ENCODE results near the gene RNASET2. TPM values are rescaled to one million over a fixed set of nuclear protein-coding genes. Genes with fewer than 3 reads are reported as not detected.

The RNASET2 gene
- total RNA-seq, 2 experiments from 2014 or later = 46.9 to 48.7 TPM

DNA sequence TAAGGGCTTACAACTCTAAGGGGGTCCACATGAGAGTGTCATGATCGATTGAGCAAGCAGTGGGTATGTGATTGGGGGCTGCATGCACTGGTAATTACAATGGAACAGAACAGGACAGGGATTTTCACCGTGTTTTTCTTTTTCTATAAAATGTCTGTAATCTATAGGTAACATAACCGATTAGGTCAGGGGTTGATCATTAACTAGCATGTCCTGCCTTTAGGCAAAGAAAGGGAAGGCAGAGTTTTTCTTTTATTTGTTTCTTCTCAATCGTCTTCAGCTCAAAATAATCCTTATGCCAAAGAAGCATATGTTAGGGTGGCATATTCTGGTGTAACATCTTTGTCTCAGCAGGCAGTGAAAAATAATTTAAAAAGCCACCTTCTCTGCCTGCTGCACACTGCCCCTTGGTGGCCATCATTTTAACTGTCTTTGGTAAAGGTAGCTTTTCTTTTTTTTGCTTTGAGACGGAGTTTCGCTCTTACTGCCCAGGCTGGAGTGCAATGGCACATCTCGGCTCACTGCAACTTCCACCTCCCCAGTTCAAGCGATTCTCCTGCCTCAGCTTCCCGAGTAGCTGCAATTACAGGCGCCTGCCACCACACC is 33.2 kb upstream of the RNASET2 start:
- H3K36me3 Mint-ChIP-seq (ENCODE audit: low read depth) = peaks cover 43% of the 10 kb centered on the region
- H3K9me3 Mint-ChIP-seq (ENCODE audit: insufficient read depth) = no peaks in the 10 kb centered on the region
- peaks cover 22% of the 10 kb centered on the region for H3K4me1 Mint-ChIP-seq (ENCODE audit: low read depth)
- H3K27ac Mint-ChIP-seq = no peak overlapping the region
- H3K27me3 Mint-ChIP-seq (ENCODE audit: low read depth) = no peaks in the 10 kb centered on the region
- DNase-seq (peak; percentile 43), ATAC-seq (peak; percentile 74)
- POLR2A ChIA-PET = interaction anchor here (0.7 to 1.3 kb wide), 3 partner anchors 10 to 204 kb away, joined by 3 to 4 read pairs (median 3); partner anchors contain the start of genes CEP43 and RNASET2
- CTCF ChIA-PET = interaction anchor here (0.9 to 3.4 kb wide), 34 partner anchors 9 to 217 kb away, joined by 3 to 30 read pairs (median 5); partner anchors contain the start of genes CEP43 and RNASET2
- no peak overlapping the region for H3K4me3 Mint-ChIP-seq

DNA sequence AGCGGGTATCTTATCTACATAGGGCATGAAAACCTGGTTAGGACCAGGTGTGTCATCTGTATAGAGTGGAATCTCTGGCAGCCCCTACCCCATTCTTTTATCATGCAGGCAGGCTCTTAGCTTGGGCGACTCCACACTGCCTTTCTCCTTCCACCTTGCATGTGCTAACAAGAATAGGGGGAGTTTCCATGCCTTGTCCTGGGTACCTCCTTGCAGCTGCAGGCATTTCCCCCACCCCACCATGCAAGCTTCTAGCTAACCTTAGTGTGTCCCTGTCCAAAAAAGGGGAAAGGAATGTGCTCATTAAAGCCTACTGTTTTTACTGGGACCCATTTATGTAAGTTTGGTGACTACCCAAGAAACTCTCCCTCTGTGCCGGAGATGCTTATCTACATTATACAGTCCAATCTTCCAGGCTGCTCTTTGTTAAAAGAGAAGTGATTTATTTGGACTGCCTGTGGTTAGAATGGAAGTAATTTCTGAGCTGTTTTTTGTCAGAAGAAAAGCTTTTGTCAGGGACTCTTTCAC is 32.4 kb upstream of the RNASET2 start:
- POLR2A ChIA-PET = no interaction called here
- ATAC-seq = no peak
- no peaks in the 10 kb centered on the region for H3K27me3 Mint-ChIP-seq (ENCODE audit: low read depth)

DNA sequence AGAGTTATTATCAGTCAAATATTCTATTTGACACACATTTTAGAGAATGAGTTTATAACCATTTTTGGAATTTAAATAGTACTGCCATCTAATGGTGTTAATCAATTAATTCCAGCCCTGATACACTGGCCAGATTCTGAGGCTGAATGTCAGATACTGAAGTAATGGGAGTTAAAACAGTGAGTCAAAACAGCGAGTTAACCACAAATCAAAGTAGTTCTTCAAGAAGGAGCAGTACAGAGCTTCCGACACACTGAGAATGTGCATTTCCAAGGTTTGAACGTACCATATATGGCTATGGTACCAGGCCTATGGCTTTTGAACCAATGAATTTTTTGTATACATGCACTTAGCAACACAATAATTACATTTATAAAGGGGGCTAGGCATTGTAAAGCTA is 31.6 kb upstream of the RNASET2 start:
- Mint-ChIP-seq H3K4me3 (no peak overlapping the region), H3K9me3 (ENCODE audit: insufficient read depth) (no peaks in the 10 kb centered on the region), H3K36me3 (ENCODE audit: low read depth) (peaks cover 41% of the 10 kb centered on the region), H3K27ac (no peak overlapping the region), H3K27me3 (ENCODE audit: low read depth) (no peaks in the 10 kb centered on the region), H3K4me1 (ENCODE audit: low read depth) (peaks cover 22% of the 10 kb centered on the region)
- no peak for ATAC-seq
- DNase-seq = no peak
- ChIA-PET POLR2A (no interaction called here), CTCF (interaction anchor here (0.8 to 3.4 kb wide), 8 partner anchors 11 to 213 kb away, joined by 3 to 30 read pairs (median 13); partner anchors contain the start of genes CEP43 and RNASET2)

More for the DNA sequence above, 32.4 kb upstream of the RNASET2 start:
- CTCF ChIA-PET = interaction anchor here (0.8 to 3.4 kb wide), 14 partner anchors 10 to 216 kb away, joined by 3 to 30 read pairs (median 6); partner anchors contain the start of genes CEP43 and RNASET2
- Mint-ChIP-seq H3K27ac (no peak overlapping the region), H3K9me3 (ENCODE audit: insufficient read depth) (no peaks in the 10 kb centered on the region), H3K4me1 (ENCODE audit: low read depth) (peaks cover 22% of the 10 kb centered on the region), H3K4me3 (no peak overlapping the region), H3K36me3 (ENCODE audit: low read depth) (peaks cover 41% of the 10 kb centered on the region)
- DNase-seq = peak; percentile 16

DNA sequence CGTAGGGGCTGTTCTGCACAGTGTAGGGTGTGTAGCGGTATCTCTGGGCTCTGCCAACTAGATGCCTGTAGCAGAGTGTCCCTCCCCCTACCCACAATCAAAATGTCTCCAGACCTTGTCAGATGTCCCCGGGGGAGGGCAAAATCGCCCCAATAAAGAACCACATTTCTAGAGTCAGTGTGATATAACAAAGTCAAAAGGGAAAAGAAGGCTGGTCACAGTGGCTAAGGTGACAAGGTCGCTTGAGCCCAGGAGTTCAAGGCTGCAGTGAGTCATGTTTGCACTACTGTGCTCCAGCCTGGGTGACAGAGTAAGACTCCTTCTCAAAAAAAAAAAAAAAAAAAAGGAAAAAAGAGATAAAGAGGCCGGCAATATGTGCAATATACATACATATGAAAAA is 31.1 kb upstream of the RNASET2 start:
- Mint-ChIP-seq H3K27ac (no peak overlapping the region), H3K4me3 (no peak overlapping the region), H3K4me1 (ENCODE audit: low read depth) (peaks cover 19% of the 10 kb centered on the region), H3K9me3 (ENCODE audit: insufficient read depth) (no peaks in the 10 kb centered on the region), H3K36me3 (ENCODE audit: low read depth) (peaks cover 42% of the 10 kb centered on the region), H3K27me3 (ENCODE audit: low read depth) (no peaks in the 10 kb centered on the region)
- ChIA-PET POLR2A (no interaction called here), CTCF (interaction anchor here (3.0 to 3.4 kb wide), 2 partner anchors 12 to 212 kb away, joined by 23 to 29 read pairs; partner anchors contain the start of gene CEP43)
- no peak for ATAC-seq
- DNase-seq = no peak

DNA sequence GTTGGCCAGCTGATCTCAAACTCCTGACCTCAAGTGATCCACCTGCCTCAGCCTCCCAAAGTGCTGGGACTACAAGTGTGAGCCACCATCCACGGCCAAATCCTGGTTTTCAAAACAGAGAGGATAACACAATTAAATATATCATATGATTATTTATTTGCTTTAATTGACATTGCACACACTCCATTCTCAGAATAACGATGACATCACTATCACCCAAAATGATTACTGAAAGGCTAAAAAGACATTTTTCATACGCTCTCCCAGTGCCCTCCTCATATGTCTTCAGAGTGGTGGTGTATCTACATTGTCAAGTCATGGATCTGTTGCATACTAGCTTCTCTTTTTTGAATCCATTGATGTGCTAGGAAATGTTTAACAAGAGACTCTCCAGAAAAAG is 24.4 kb upstream of the RNASET2 start:
- Mint-ChIP-seq H3K4me3 (no peak overlapping the region), H3K27me3 (ENCODE audit: low read depth) (no peaks in the 10 kb centered on the region), H3K4me1 (ENCODE audit: low read depth) (no peaks in the 10 kb centered on the region), H3K27ac (no peak overlapping the region), H3K9me3 (ENCODE audit: insufficient read depth) (no peaks in the 10 kb centered on the region), H3K36me3 (ENCODE audit: low read depth) (peaks cover 50% of the 10 kb centered on the region)
- no peak for ATAC-seq
- CTCF ChIA-PET = interaction anchor here (1.1 to 2.9 kb wide), 3 partner anchors 9 to 147 kb away, joined by 3 to 13 read pairs (median 4); partner anchors contain the start of gene RNASET2
- POLR2A ChIA-PET = interaction anchor here (0.7 kb wide), 1 partner anchor 18 kb away, joined by 3 read pairs; the partner anchor contains the start of gene CEP43
- DNase-seq = no peak

DNA sequence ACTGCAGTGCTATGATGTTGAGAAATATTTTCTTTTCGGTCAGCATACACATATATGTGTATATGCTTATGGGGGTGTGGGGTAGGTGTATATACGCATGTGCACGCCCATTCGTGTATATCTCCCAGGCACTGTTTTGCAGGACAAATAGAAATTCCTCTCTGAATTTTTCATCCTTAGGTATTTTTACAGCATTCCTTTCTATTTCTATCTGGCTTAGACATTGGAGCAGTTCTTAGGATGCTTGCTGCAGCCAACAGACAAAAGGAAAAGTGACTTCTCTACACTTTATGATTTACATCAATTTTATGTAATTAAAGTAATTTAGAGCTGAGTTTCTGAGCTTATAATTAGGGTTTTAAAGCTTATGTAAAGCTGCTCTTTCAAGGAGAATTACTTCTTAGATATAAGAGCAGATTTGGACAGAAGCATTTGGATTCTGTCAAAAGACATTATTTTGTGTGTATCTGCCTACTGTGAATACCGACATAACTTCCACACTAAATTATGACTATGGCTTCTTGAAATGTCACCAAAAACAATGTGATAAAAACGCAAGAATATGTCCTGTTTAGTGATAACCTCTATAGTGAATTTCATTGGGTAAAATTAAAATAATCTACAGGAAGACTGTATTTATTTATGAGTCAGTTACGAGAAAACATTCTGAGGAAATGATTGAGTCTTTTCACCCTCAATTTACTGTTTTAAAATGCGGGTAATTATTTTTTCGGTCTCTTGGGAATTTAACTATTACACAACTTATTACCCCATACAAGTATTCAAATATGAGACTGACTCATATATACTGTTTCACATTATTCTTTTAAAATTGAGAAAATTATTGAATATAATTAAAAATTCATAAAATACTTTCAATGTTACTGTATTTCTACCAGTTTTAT is 21.5 kb upstream of the RNASET2 start:
- no peak for ATAC-seq
- no peak for DNase-seq
- no peaks in the 10 kb centered on the region for H3K27me3 Mint-ChIP-seq (ENCODE audit: low read depth)
- no peak overlapping the region for H3K4me3 Mint-ChIP-seq
- H3K4me1 Mint-ChIP-seq (ENCODE audit: low read depth) = no peaks in the 10 kb centered on the region
- H3K36me3 Mint-ChIP-seq (ENCODE audit: low read depth) = peaks cover 51% of the 10 kb centered on the region
- ChIA-PET CTCF (interaction anchor here (1.5 kb wide), 1 partner anchor 10 kb away, joined by 3 read pairs; no protein-coding TSS in a partner anchor), POLR2A (no interaction called here)
- H3K27ac Mint-ChIP-seq = no peak overlapping the region
- H3K9me3 Mint-ChIP-seq (ENCODE audit: insufficient read depth) = no peaks in the 10 kb centered on the region

- Mint-ChIP-seq H3K9me3 (ENCODE audit: insufficient read depth) (no peaks in the 10 kb centered on the region), H3K4me3 (no peak overlapping the region), H3K27me3 (ENCODE audit: low read depth) (no peaks in the 10 kb centered on the region), H3K36me3 (ENCODE audit: low read depth) (peaks cover 57% of the 10 kb centered on the region), H3K27ac (no peak overlapping the region), H3K4me1 (ENCODE audit: low read depth) (no peaks in the 10 kb centered on the region)
- DNase-seq (no peak), ATAC-seq (no peak)
- ChIA-PET POLR2A (no interaction called here), CTCF (interaction anchor here (1.5 kb wide), 1 partner anchor 12 kb away, joined by 3 read pairs; no protein-coding TSS in a partner anchor)
Observed at GRCh38 chr6:166976636-166977035, 20.3 kb upstream of the RNASET2 start.

DNA sequence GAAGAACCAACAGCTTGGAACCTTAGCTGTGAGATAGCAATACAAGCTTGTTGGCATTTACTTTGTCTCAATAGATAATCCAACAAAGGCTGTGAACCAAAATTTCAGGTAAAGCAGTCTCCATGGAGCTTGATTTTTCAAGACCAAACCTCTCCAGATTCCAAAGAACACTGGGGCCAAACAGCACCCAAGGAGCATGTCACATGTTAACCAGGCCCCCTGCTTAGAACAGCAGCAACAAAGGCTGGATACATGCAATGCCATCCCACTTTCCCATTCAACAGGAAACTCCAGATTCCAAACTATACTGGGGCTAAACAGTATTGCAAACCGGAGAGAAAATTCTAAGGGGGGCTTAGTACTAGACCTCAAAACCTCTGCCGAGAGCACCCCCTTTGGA is 15.8 kb upstream of the RNASET2 start:
- Mint-ChIP-seq H3K9me3 (ENCODE audit: insufficient read depth) (peaks cover 9% of the 10 kb centered on the region), H3K27ac (no peak overlapping the region), H3K36me3 (ENCODE audit: low read depth) (peaks cover 77% of the 10 kb centered on the region), H3K27me3 (ENCODE audit: low read depth) (no peaks in the 10 kb centered on the region), H3K4me1 (ENCODE audit: low read depth) (peaks cover 20% of the 10 kb centered on the region), H3K4me3 (no peak overlapping the region)
- DNase-seq (no peak), ATAC-seq (no peak)
- ChIA-PET POLR2A (interaction anchor here (1.1 kb wide), 1 partner anchor 16 kb away, joined by 3 read pairs; the partner anchor contains the start of gene RNASET2), CTCF (interaction anchor here (1.3 kb wide), 3 partner anchors 11 to 17 kb away, joined by 3 to 6 read pairs (median 4); partner anchors contain the start of gene RNASET2)

DNA sequence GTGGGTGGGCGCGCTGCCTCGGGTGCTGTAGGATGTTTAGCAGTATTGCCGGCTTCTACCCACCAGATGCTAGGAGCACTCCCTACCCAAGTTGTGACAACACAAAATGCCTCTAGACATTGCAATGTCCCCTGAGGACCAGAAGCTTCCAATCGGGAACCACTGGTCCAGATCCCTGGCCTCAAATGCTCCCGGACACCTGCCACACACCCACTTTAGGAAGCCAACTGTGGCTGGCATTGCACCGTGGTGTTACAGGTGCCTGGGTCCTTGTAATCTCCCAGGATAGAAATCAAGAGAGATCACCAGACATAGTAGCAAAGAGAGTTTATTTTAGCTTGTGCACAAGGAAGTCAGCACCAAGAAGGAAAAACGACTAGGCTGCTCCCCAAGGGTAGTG is 14.9 kb upstream of the RNASET2 start:
- H3K36me3 Mint-ChIP-seq (ENCODE audit: low read depth) = peaks cover 79% of the 10 kb centered on the region

GRCh38 chr6:166970776-166971175 is 14.4 kb upstream of the RNASET2 start:
- H3K27ac Mint-ChIP-seq = no peak overlapping the region
- peaks cover 20% of the 10 kb centered on the region for H3K4me1 Mint-ChIP-seq (ENCODE audit: low read depth)
- no peak overlapping the region for H3K4me3 Mint-ChIP-seq
- H3K9me3 Mint-ChIP-seq (ENCODE audit: insufficient read depth) = peaks cover 21% of the 10 kb centered on the region
- no peak for ATAC-seq
- H3K36me3 Mint-ChIP-seq (ENCODE audit: low read depth) = peaks cover 81% of the 10 kb centered on the region
- H3K27me3 Mint-ChIP-seq (ENCODE audit: low read depth) = no peaks in the 10 kb centered on the region
- CTCF ChIA-PET = no interaction called here
- POLR2A ChIA-PET = no interaction called here
- DNase-seq = no peak

More for the DNA sequence above, 14.9 kb upstream of the RNASET2 start:
- CTCF ChIA-PET = interaction anchor here (1.3 kb wide), 1 partner anchor 18 kb away, joined by 4 read pairs; no protein-coding TSS in a partner anchor
- Mint-ChIP-seq H3K27ac (no peak overlapping the region), H3K4me3 (no peak overlapping the region), H3K9me3 (ENCODE audit: insufficient read depth) (peaks cover 17% of the 10 kb centered on the region), H3K27me3 (ENCODE audit: low read depth) (no peaks in the 10 kb centered on the region), H3K4me1 (ENCODE audit: low read depth) (peaks cover 20% of the 10 kb centered on the region)
- POLR2A ChIA-PET = interaction anchor here (1.1 kb wide), 1 partner anchor 15 kb away, joined by 3 read pairs; the partner anchor contains the start of gene RNASET2
- no peak for ATAC-seq
- DNase-seq = no peak

- H3K27me3 Mint-ChIP-seq (ENCODE audit: low read depth) = no peaks in the 10 kb centered on the region
- ChIA-PET CTCF (interaction anchor here (1.9 kb wide), 1 partner anchor 19 kb away, joined by 8 read pairs; no protein-coding TSS in a partner anchor), POLR2A (no interaction called here)
- ATAC-seq (no peak), DNase-seq (no peak)
- H3K4me1 Mint-ChIP-seq (ENCODE audit: low read depth) = peaks cover 20% of the 10 kb centered on the region
- no peak overlapping the region for H3K27ac Mint-ChIP-seq
- H3K36me3 Mint-ChIP-seq (ENCODE audit: low read depth) = peaks cover 80% of the 10 kb centered on the region
- no peak overlapping the region for H3K4me3 Mint-ChIP-seq
- peaks cover 21% of the 10 kb centered on the region for H3K9me3 Mint-ChIP-seq (ENCODE audit: insufficient read depth)
Observed at GRCh38 chr6:166970091-166970490, 13.7 kb upstream of the RNASET2 start.

Measured in activated CD8-positive, alpha-beta T cell treated with anti-CD3 and anti-CD28 coated beads, Interleukin-2, amount 10 ng/mL, durations not matched to agents 7 days and 5 days (primary cell).